Mesenchymal stem cell (in vitro differentiated cells and primary cell): ENCODE measurements around the gene ZNF669.

Experiments used
- DNase-seq: peaks from one replicate; pipeline ENCODE4 v3.0.0-alpha.2; 2013
- H2AFZ ChIP-seq: one replicate; pipeline ENCODE4 v1.6.1; 2013; ENCODE audit warnings: low read depth, mild to moderate bottlenecking, control low read depth, inconsistent platforms, low read length, moderate library complexity
- H2AK5ac ChIP-seq: 2 replicates; pipeline ENCODE4 v1.6.1; 2013; ENCODE audit warnings: low read length, moderate library complexity, mild to moderate bottlenecking, inconsistent platforms; ENCODE audit not compliant: severe bottlenecking
- H2BK120ac ChIP-seq: one replicate; pipeline ENCODE4 v1.6.1; 2013; ENCODE audit warnings: low read depth, mild to moderate bottlenecking, inconsistent platforms, low read length, moderate library complexity
- H2BK12ac ChIP-seq, 2 experiments: one replicate each; pipeline ENCODE4 v1.6.1; 2013; ENCODE audit warnings: inconsistent platforms in 2 of 2, low read length in 2 of 2, mild to moderate bottlenecking in 2 of 2, moderate library complexity in 2 of 2, control low read depth in 1 of 2
- H2BK15ac ChIP-seq: one replicate; pipeline ENCODE4 v1.6.1; 2013; ENCODE audit warnings: mild to moderate bottlenecking, low read depth, inconsistent platforms; ENCODE audit not compliant: poor library complexity, severe bottlenecking
- H2BK5ac ChIP-seq: 2 replicates; pipeline ENCODE4 v1.6.1; 2013; ENCODE audit warnings: low read depth, mild to moderate bottlenecking, low read length, control low read depth, inconsistent platforms; ENCODE audit not compliant: poor library complexity, severe bottlenecking
- H3K14ac ChIP-seq, 2 experiments: one replicate each; pipeline ENCODE4 v1.6.1; 2013; ENCODE audit warnings: inconsistent platforms in 2 of 2, low read length in 2 of 2, control low read depth in 1 of 2, mild to moderate bottlenecking in 1 of 2, moderate library complexity in 1 of 2
- H3K18ac ChIP-seq, 2 experiments: one replicate each; pipeline ENCODE4 v1.6.1; 2013; ENCODE audit warnings: inconsistent platforms in 2 of 2, low read length in 2 of 2, control low read depth in 1 of 2, low read depth in 1 of 2, mild to moderate bottlenecking in 1 of 2
- H3K23ac ChIP-seq, 2 experiments: one replicate each; pipeline ENCODE4 v1.6.1; 2013; ENCODE audit warnings: inconsistent platforms in 2 of 2, low read length in 2 of 2, mild to moderate bottlenecking in 2 of 2, moderate library complexity in 2 of 2, control low read depth in 1 of 2
- H3K27ac ChIP-seq: 2 replicates; pipeline ENCODE4 v1.5.1; 2013; ENCODE audit warnings: mild to moderate bottlenecking, moderate library complexity, low read length, control low read depth, inconsistent platforms; ENCODE audit not compliant: poor library complexity, severe bottlenecking
- H3K27me3 ChIP-seq, 2 experiments: 2 replicates each; pipeline versions ENCODE4 v1.6.1 to v1.7.0; 2013; ENCODE audit warnings: low read length in 2 of 2, mild to moderate bottlenecking in 2 of 2, moderate library complexity in 2 of 2, control low read depth in 1 of 2, inconsistent platforms in 1 of 2; ENCODE audit not compliant: control insufficient read depth in 1 of 2, insufficient read depth in 1 of 2
- H3K36me3 ChIP-seq, 2 experiments: 2 replicates each; pipeline versions ENCODE4 v1.6.1 to v1.7.0; 2013; ENCODE audit warnings: low read length in 2 of 2, control low read depth in 1 of 2, inconsistent platforms in 1 of 2, low read depth in 1 of 2, mild to moderate bottlenecking in 1 of 2; ENCODE audit not compliant: insufficient read depth in 2 of 2, control insufficient read depth in 1 of 2
- H3K4ac ChIP-seq, 2 experiments: one replicate each; pipeline ENCODE4 v1.6.1; 2013; ENCODE audit warnings: inconsistent platforms in 2 of 2, low read length in 2 of 2, mild to moderate bottlenecking in 2 of 2, moderate library complexity in 2 of 2, control low read depth in 1 of 2, low read depth in 1 of 2
- H3K4me1 ChIP-seq: 2 replicates; pipeline ENCODE4 v1.6.1; 2013; ENCODE audit warnings: low read depth, low read length, control low read depth; ENCODE audit not compliant: control insufficient read depth, insufficient read depth
- H3K4me2 ChIP-seq: 2 replicates; pipeline ENCODE4 v1.6.1; 2013; ENCODE audit warnings: low read length, mild to moderate bottlenecking, inconsistent platforms; ENCODE audit not compliant: poor library complexity, severe bottlenecking
- H3K4me3 ChIP-seq, 2 experiments: 2 replicates each; pipeline versions ENCODE4 v1.5.1 to v1.7.0; 2013; ENCODE audit warnings: low read length in 2 of 2, mild to moderate bottlenecking in 2 of 2, control low read depth in 1 of 2, low read depth in 1 of 2; ENCODE audit not compliant: insufficient read depth in 1 of 2
- H3K79me1 ChIP-seq: replicated peaks from 2 replicates; pipeline ENCODE4 v1.6.1; 2013; ENCODE audit warnings: mild to moderate bottlenecking, control low read depth, low read length, inconsistent platforms; ENCODE audit not compliant: poor library complexity, severe bottlenecking
- H3K9ac ChIP-seq: 2 replicates; pipeline ENCODE4 v1.7.0; 2013; ENCODE audit warnings: mild to moderate bottlenecking, low read length, moderate library complexity
- H3K9me3 ChIP-seq: 2 replicates; pipeline ENCODE4 v1.7.0; 2013; ENCODE audit warnings: mild to moderate bottlenecking, low read length; ENCODE audit not compliant: control insufficient read depth
- H4K8ac ChIP-seq: one replicate; pipeline ENCODE4 v1.6.1; 2013; ENCODE audit warnings: inconsistent platforms, mild to moderate bottlenecking, low read length, moderate library complexity
- H4K91ac ChIP-seq: one replicate; pipeline ENCODE4 v1.6.1; 2013; ENCODE audit warnings: mild to moderate bottlenecking, low read length, inconsistent platforms
- WGBS: methylation state at CpG from one replicate; pipeline ENCODE4 v1.1.7; 2013; ENCODE audit warnings: mixed read lengths; 5-methylcytosine and 5-hydroxymethylcytosine counted together

The ZNF669 gene

DNA sequence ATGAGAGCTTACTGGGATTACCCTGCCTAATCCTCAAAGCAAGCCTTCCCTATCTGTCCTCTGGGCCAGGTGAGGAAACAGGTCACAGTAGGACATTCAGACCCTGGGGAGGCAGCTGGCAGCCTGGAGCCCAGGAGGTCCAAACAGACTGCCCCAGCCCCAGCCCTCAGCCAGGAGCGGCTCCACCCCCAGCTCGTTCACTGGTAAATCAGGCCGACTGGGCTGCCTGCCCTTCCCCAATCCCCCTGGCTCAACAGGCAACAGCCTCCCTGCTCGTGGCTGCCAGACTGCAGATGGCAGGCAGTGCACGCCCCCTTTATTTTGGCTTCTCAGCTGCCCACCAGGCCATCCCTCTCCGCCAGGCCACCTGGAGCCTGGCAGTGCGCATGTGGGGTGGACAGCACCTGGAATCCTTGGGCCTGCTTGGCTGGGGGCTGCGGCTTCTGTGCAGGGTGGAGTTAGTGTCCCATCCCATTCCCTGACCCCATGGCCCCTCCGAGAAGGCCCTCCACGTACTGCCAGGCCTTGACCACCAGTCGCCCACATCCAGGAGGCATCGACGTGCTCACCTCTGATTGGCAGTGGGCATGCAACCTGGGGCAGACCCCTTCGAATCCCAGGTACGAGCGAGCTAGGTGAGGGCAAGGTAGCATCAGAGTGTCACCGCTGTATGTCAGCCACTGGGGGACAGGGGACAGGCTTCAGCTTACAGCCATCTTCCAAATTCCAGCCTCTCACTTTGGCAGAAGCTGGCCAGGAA, 14.4 kb downstream of the ZNF669 start:
- Histone ChIP-seq H3K36me3 (no peaks in the 10 kb centered on the region), H3K23ac (no peak overlapping the region), H3K27ac (no peak overlapping the region), H3K4ac (no peak overlapping the region), H2AK5ac (no peak overlapping the region), H2BK15ac (no peak overlapping the region), H3K18ac (no peak overlapping the region), H2AFZ (no peak overlapping the region), H2BK120ac (no peak overlapping the region), H2BK12ac (no peak overlapping the region), H3K79me1 (no peaks in the 10 kb centered on the region), H3K14ac (no peak overlapping the region), H3K4me2 (no peak overlapping the region), H3K4me3 (no peak overlapping the region), H4K91ac (no peak overlapping the region), H2BK5ac (no peak overlapping the region), H3K9ac (no peak overlapping the region), H4K8ac (no peak overlapping the region), H3K9me3 (peaks cover 11% of the 10 kb centered on the region), H3K4me1 (no peaks in the 10 kb centered on the region), H3K27me3 (no peaks in the 10 kb centered on the region)
- no peak for DNase-seq
- 84% methylated on average over 17 of the region's 17 CpGs for WGBS

- Histone ChIP-seq H2AK5ac (no peak overlapping the region), H3K18ac (no peak overlapping the region), H3K4me1 (no peaks in the 10 kb centered on the region), H3K36me3 (no peaks in the 10 kb centered on the region), H2AFZ (no peak overlapping the region), H3K14ac (no peak overlapping the region), H3K9ac (no peak overlapping the region), H3K4me3 (no peak overlapping the region), H2BK15ac (no peak overlapping the region), H2BK12ac (no peak overlapping the region), H4K8ac (no peak overlapping the region), H3K4me2 (no peak overlapping the region), H3K9me3 (peaks cover 10% of the 10 kb centered on the region), H3K79me1 (no peaks in the 10 kb centered on the region), H2BK5ac (no peak overlapping the region), H2BK120ac (no peak overlapping the region), H4K91ac (no peak overlapping the region), H3K4ac (no peak overlapping the region), H3K27me3 (no peaks in the 10 kb centered on the region), H3K23ac (no peak overlapping the region), H3K27ac (no peak overlapping the region)
- WGBS = 87% methylated on average over 4 of the region's 4 CpGs
- no peak for DNase-seq
Observed at GRCh38 chr1:247088967-247089366, 15.2 kb downstream of the ZNF669 start.

- no peak overlapping the region for H3K27ac ChIP-seq
- no peak overlapping the region for H3K23ac ChIP-seq
- H2BK12ac ChIP-seq = no peak overlapping the region
- no peak overlapping the region for H2BK120ac ChIP-seq
- H3K18ac ChIP-seq = no peak overlapping the region
- no peak overlapping the region for H4K8ac ChIP-seq
- H3K4ac ChIP-seq = no peak overlapping the region
- H3K14ac ChIP-seq = no peak overlapping the region
- H2BK15ac ChIP-seq = no peak overlapping the region
- H3K9ac ChIP-seq = no peak overlapping the region
- H2AK5ac ChIP-seq = no peak overlapping the region
- no peak for DNase-seq
- H3K27me3 ChIP-seq = no peaks in the 10 kb centered on the region
- no peaks in the 10 kb centered on the region for H3K79me1 ChIP-seq
- H3K4me1 ChIP-seq = no peaks in the 10 kb centered on the region
- H2BK5ac ChIP-seq = no peak overlapping the region
- 50% methylated on average over 1 of the region's 1 CpG for WGBS
- no peaks in the 10 kb centered on the region for H3K9me3 ChIP-seq
- H3K4me2 ChIP-seq = no peak overlapping the region
- no peak overlapping the region for H3K4me3 ChIP-seq
- no peaks in the 10 kb centered on the region for H3K36me3 ChIP-seq
- no peak overlapping the region for H4K91ac ChIP-seq
- H2AFZ ChIP-seq = no peak overlapping the region
Observed at GRCh38 chr1:247087256-247087655, 16.9 kb downstream of the ZNF669 start.

DNA sequence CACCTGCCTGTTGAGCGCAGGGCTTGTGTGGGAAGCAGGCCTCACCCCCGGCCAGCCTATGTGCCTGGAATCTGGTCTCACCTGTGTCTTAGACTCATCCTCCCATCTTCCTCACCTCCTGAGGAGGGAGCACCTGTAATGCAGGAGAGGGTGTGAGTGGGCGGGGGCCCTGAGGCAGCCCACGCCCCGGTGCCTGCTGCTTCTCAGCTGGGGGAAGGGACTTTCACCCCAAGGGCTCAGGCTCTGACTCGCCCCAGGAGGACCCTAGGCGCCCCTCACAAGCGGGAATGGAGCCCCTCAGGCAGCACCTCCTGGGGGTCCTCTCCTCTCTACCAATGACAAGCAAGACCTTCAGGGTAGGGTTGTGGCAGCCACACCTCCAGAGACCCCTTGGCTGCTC, 18.8 kb downstream of the ZNF669 start:
- Histone ChIP-seq H3K27me3 (no peaks in the 10 kb centered on the region), H2BK12ac (no peak overlapping the region), H3K4me2 (no peak overlapping the region), H3K4me1 (no peaks in the 10 kb centered on the region), H4K8ac (no peak overlapping the region), H3K9ac (no peak overlapping the region), H2BK120ac (no peak overlapping the region), H2AFZ (no peak overlapping the region), H3K14ac (no peak overlapping the region), H2AK5ac (no peak overlapping the region), H3K27ac (no peak overlapping the region), H3K23ac (no peak overlapping the region), H2BK5ac (no peak overlapping the region), H3K79me1 (no peaks in the 10 kb centered on the region), H3K4ac (no peak overlapping the region), H3K4me3 (no peak overlapping the region), H3K9me3 (no peaks in the 10 kb centered on the region), H4K91ac (no peak overlapping the region), H2BK15ac (no peak overlapping the region), H3K18ac (no peak overlapping the region), H3K36me3 (no peaks in the 10 kb centered on the region)
- WGBS = 87% methylated on average over 7 of the region's 8 CpGs
- DNase-seq = no peak
